HEK293T (cell line): ENCODE data around the gene MYORG.

Experiments used
- BHLHE40 ChIP-seq: fragments of 450-650 bp; IDR thresholded peaks from 2 replicates; pipeline ENCODE4 v1.6.1; 2016; ENCODE audit warnings: mild to moderate bottlenecking, moderate library complexity, borderline replicate concordance
- ELF4 ChIP-seq: fragments of 450-650 bp; IDR thresholded peaks from 2 replicates; pipeline ENCODE4 v1.6.1; 2017; ENCODE audit warnings: antibody characterized with exemption
- FOXA1 ChIP-seq: fragments of 450-650 bp; IDR thresholded peaks from 2 replicates; pipeline ENCODE4 v1.6.1; 2016; ENCODE audit warnings: mild to moderate bottlenecking
- FOXK2 ChIP-seq: fragments of 450-650 bp; IDR thresholded peaks from 2 replicates; pipeline ENCODE4 v1.6.1; 2016; ENCODE audit warnings: mild to moderate bottlenecking
- FOXM1 ChIP-seq: fragments of 450-650 bp; IDR thresholded peaks from 2 replicates; pipeline ENCODE4 v1.6.1; 2017; ENCODE audit warnings: mild to moderate bottlenecking, borderline replicate concordance
- NFRKB ChIP-seq: fragments of 450-650 bp; IDR thresholded peaks from 2 replicates; pipeline ENCODE4 v1.6.1; 2016; ENCODE audit warnings: mild to moderate bottlenecking, moderate library complexity
- PKNOX1 ChIP-seq: fragments of 450-650 bp; IDR thresholded peaks from 2 replicates; pipeline ENCODE4 v1.6.1; 2016
- SUZ12 ChIP-seq: fragments of 450-650 bp; IDR thresholded peaks from 2 replicates; pipeline ENCODE4 v1.6.1; 2016; ENCODE audit warnings: mild to moderate bottlenecking
- TARDBP ChIP-seq: fragments of 450-650 bp; IDR thresholded peaks from 2 replicates; pipeline ENCODE4 v1.6.1; 2016
- ZNF384 ChIP-seq: fragments of 450-650 bp; IDR thresholded peaks from 2 replicates; pipeline ENCODE4 v1.6.1; 2016

GRCh38 chr9:34396276-34397214, 19.8 kb upstream of the MYORG start:
- TF ChIP-seq ELF4 (no peak), PKNOX1 (no peak), BHLHE40 (no peak), ZNF384 (no peak), SUZ12 (no peak), FOXK2 (no peak), FOXM1 (no peak), FOXA1 (no peak), TARDBP (no peak), NFRKB (no peak)
